ENCODE data around the gene ADAMTSL1.

The ADAMTSL1 gene, protein sequence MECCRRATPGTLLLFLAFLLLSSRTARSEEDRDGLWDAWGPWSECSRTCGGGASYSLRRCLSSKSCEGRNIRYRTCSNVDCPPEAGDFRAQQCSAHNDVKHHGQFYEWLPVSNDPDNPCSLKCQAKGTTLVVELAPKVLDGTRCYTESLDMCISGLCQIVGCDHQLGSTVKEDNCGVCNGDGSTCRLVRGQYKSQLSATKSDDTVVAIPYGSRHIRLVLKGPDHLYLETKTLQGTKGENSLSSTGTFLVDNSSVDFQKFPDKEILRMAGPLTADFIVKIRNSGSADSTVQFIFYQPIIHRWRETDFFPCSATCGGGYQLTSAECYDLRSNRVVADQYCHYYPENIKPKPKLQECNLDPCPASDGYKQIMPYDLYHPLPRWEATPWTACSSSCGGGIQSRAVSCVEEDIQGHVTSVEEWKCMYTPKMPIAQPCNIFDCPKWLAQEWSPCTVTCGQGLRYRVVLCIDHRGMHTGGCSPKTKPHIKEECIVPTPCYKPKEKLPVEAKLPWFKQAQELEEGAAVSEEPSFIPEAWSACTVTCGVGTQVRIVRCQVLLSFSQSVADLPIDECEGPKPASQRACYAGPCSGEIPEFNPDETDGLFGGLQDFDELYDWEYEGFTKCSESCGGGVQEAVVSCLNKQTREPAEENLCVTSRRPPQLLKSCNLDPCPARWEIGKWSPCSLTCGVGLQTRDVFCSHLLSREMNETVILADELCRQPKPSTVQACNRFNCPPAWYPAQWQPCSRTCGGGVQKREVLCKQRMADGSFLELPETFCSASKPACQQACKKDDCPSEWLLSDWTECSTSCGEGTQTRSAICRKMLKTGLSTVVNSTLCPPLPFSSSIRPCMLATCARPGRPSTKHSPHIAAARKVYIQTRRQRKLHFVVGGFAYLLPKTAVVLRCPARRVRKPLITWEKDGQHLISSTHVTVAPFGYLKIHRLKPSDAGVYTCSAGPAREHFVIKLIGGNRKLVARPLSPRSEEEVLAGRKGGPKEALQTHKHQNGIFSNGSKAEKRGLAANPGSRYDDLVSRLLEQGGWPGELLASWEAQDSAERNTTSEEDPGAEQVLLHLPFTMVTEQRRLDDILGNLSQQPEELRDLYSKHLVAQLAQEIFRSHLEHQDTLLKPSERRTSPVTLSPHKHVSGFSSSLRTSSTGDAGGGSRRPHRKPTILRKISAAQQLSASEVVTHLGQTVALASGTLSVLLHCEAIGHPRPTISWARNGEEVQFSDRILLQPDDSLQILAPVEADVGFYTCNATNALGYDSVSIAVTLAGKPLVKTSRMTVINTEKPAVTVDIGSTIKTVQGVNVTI (N-terminal part only)

DNA sequence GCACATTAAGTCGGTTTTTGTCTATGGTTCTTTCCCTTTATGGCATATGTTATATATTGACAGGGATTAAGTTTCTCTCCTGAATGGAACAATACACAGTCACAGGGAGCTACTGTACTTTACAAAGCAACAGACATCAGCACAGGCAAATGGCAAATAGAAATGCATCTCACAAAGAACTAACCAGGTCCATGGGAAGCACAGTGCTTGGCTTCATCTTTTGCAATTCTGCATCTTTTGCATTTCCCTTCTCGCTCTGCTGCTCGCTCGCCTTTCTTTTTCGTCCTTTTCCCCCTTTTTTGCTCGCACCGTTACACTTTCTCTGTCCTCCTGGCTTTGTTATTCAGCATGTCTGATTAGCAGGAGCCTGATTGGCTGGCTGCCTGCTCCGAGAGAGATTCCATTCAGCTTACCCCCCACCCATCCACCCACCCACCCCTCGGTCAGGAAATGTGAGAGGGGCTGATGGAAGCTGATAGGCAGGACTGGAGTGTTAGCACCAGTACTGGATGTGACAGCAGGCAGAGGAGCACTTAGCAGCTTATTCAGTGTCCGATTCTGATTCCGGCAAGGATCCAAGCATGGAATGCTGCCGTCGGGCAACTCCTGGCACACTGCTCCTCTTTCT lies at the start of gene ADAMTSL1:
ADAMTSL1 (plus strand) TSS at position 502 of the 628 bp plus-strand sequence; CDS start at position 582, 80 bp downstream.
- no peak for DNase-seq

DNA sequence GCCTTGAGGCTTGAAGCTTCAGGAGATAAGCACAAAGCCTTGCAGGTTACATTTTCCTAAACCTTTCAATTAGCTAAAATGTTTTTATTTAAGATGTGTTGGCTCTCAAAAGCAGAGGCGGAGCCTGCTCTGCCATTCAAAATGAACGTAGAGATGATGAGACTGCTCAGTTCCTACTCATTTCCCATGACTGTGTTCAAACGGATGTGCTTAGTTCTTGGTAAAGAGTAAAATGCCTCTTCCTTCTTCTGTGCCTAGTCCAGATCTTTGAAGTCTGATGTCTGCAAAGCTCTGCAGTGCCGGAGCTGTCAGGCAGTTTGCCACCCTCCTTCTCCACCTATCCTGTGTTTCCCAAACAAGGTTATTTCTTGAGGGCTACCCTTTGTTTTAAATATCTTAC lies 46.3 kb upstream of the ADAMTSL1 start:
- no peak for DNase-seq

- no peak for DNase-seq
Measured at GRCh38 chr9:18428661-18429060, 45.3 kb upstream of the ADAMTSL1 start.

- DNase-seq = no peak
Measured at GRCh38 chr9:18429070-18429469, 44.9 kb upstream of the ADAMTSL1 start.

DNA sequence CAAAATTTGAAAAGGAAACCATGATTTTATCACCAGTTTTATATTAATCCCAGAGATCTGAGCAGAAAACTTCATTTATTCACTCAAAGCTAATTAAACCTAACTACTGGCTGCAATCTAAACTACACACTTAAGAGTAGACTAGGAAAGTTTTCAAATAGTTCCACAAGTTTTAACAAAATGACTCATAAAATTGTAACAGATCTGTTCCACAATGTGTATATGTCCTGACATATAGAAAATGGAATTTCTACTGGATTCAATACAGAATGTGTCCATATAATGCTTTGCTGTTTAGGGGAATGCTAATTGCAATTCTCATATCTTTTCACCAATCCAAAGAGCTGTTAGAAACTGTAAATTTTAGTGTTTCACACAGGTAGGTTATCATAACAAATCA lies 40.3 kb upstream of the ADAMTSL1 start:
- DNase-seq = no peak

DNA sequence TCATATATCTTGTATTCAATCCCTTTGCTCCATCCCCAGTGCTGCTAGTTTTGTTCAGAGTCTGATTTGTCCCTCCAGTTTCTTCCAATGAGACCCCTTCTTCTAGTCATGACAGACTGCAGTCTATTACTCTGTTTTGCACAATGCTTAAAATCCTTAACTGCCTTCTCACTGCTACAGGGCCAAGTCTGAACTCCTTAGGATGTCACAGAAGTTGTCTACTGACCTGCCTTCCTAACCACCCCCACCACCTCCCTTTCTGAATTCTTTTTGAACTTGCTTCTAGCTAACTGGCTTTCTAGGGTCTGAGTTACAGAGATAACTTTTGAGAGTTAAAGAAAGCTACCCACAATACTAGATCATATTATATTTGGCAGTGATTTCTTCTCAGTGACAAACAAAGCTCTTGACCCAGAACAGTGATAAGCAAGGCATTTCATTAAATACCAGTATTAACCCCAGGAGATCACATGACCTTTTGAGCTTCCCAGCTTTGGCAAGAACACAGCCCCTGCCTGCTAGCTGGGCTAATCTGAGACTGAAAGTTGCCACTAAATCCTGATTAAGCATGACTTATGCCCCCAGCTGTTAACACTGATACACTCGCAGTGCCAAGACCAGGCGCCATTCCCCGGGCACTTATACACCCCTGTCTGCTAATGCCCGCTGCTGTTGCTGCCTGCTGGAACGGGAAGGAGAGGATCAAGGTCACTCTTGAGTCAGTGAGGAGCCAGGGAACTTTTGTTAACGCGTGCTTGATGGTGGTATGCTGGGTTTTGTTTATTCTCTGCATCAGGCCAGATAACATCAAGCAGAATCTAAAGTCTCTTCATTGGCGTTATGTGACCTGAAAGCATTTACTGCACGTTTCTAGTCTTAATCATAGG lies 36.4 kb upstream of the ADAMTSL1 start:
- no peak for DNase-seq

- DNase-seq = no peak
Measured at GRCh38 chr9:18438300-18438925, 35.5 kb upstream of the ADAMTSL1 start.

- DNase-seq = no peak
Measured at GRCh38 chr9:18438951-18439350, 35.0 kb upstream of the ADAMTSL1 start.

DNA sequence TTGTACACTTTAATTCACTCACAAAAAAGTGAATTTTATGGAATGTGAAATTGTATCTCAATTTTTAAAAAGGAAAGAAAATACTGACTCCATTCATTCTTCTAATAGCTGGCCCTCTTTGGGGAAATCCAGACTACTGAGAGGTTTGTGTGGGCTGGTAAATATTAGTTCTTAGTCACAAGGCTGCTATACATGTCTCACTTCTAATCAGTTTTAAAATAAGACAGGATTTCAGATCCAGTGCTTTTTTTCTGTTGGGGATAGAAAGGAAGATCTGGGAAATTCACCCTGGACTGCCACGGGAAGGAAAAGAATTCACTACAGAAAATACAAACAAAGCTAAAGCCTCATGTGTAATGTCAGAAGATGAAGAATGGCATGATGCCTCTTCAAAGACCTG lies 32.7 kb upstream of the ADAMTSL1 start:
- no peak for DNase-seq

DNA sequence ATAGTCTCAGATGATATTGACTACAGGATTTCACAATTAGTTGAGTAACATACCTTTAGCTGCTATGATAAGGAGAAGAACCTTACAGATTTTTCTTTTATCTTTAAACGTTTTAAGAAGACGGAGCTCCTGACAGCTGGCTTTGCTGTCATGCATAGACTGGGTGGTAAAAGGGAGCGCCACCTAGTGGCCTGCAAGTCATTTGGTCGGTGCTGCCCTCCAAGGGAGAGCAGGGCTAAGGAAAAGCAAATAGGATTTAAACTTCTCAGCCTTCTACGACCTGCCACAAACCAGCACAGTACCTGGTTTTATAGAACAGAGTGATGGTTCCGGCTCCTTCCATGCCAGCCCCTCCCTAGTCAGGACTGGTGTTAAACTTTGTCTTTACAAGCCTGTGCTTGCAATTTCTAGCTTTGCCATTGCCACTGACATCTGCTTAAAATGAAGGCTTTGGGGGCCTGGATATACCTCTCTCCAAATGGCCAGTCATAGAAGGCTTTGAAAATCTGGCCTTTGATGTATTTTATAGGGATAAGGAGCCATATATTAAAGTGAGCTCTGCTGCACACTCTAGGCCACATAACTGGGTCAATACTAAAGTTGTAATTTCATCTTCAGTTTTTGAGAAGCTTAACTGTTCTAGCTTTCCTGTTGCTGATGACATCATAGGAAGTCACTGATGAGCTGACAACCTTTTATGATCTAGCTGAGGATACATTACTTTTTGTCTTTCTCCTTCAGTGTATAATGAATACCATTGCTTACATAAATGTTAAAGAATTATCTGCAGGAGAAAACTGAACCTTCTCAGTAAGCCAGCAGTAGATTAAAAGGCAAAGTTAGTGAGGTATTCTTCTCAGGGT lies 31.1 kb upstream of the ADAMTSL1 start:
- peak; percentile 35 for DNase-seq

DNA sequence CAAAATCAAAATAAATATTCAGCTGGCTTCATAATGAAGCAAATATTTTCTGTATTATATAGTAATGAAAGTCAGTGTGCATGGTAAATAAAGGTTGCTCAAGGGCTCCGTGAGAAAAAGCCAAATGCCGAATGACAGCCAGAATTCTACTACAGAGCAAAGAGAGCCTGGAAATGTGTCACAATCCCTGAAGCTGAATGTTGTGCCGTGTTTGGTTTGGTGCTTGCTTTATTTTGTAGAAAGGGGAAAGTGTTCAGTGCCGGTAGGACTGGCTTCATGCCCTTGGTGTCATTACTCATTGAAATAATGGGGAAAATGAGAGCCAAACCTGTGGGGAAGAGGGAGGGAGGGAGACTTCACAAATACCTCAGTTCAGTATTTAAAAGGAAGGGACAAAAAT lies 26.8 kb upstream of the ADAMTSL1 start:
- DNase-seq = no peak

GRCh38 chr9:18447541-18447940 lies 26.4 kb upstream of the ADAMTSL1 start:
- DNase-seq = no peak

- no peak for DNase-seq
Measured at GRCh38 chr9:18448101-18448500, 25.9 kb upstream of the ADAMTSL1 start.

DNA sequence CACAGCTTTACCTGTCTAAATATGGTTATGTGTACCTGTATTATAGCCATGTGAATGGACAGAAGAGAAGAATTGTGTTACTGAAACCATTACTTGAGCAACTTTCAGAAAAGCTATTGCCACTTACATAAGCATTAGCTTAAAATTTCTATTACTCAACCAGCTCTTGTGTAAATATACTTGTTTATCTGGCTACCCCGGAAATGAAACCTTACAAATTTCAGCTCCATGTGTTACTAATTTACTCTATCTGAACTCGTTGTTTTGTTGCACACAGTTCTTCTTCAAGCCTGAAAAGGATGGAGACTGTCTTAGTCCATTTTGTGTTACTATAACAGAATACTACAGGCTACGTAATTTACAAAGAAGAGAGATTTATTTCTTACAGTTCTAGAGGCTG lies 22.5 kb upstream of the ADAMTSL1 start:
- no peak for DNase-seq

GRCh38 chr9:18452276-18452675 lies 21.7 kb upstream of the ADAMTSL1 start:
- no peak for DNase-seq

GRCh38 chr9:18456624-18457237 lies 17.2 kb upstream of the ADAMTSL1 start:
- DNase-seq = no peak

GRCh38 chr9:18457510-18457909 lies 16.4 kb upstream of the ADAMTSL1 start:
- DNase-seq = no peak

DNA sequence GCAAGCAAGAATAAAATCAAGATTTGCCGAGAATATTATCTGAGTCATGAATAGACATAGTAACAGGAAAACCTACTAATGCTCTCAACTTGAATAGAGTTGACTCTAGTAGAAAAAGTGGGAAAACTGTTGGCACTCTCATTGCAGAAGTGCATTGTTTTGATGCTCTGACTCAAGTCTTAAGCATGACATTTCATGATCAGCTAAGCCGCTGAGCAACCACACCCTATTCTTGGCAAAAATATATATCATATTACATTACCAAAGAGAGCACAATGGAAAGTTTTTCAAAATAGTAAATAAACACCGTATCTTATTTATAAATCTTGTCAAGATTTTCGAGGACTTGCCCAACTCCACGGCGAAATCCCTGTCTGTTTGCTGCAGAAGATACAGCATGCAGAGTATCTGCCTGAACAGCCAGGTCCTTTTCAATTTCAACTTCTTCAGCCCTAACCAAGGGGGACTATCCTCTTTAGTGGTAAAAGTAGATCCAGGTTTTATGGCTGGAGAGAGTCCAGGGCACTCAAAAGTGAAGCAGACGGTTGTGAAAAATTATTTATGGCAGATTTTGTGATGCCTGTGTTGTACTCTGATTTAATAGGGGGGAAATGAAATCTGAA lies 13.9 kb upstream of the ADAMTSL1 start:
- no peak for DNase-seq

DNA sequence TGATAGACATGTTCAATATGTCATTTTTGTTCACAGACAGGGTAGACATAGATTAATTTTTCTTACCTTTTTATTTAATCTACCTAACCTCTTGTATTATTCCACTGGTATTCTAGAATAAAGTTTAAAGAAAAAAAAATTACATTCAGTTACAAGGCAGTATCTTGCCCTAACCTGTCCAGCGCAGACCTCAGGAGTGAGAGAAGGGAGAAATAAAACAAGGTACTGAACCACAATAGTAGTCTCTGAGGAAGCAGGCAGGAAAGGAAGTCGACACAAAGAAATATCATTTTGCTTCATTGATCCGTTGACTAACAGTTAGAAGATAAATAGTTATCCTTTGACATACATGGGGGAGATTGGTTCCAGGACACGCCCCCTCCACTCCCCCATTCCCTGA lies 12.5 kb upstream of the ADAMTSL1 start:
- no peak for DNase-seq

All from activated naive CD4-positive, alpha-beta T cell treated with Interleukin-2 at 50 U/mL for 16 hours (primary cell).